ENCODE data around the gene SSBP4. TPM values are rescaled to one million over a fixed set of nuclear protein-coding genes. Genes with fewer than 3 reads are reported as not detected.
"Not testable (repeated sequence)": the region's sequence is repeated elsewhere in the genome, so short reads cannot be mapped to it uniquely, and the experiment has no call there.

Gene SSBP4
- 56.1 and 73.4 TPM in 2 replicates for total RNA-seq

DNA sequence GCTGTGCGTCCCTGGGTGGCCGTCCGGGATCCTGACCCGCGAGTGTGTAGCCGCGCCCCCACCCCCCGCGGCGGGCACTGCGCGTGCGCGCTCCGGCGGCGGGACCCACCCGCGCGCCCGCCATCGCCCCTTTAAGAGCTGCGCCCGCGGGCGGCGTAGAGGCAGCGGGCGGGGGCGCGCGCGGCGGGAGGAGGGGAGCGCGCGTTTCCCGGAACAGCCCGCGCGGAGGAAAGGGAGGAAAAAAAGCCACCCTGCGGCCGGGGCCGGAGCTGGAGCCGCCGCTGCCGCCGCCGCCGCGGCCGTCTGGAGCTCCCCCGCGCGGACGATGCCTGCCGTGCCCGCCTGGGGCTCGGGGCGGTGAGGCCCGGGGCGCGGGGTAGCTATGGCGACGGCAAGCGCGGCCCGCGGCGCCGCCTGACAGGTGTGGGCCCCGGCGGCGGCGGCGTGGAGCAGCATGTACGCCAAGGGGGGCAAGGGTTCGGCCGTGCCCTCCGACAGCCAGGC, at the start of gene SSBP4:
Gene SSBP4 (plus strand): TSS at position 204 of the 504 bp plus-strand sequence. CDS start 251 bp downstream, at position 455.
- DNase-seq (ENCODE audit: low read depth), result peak; percentile 80
- TF ChIP-seq, protein P1, sequence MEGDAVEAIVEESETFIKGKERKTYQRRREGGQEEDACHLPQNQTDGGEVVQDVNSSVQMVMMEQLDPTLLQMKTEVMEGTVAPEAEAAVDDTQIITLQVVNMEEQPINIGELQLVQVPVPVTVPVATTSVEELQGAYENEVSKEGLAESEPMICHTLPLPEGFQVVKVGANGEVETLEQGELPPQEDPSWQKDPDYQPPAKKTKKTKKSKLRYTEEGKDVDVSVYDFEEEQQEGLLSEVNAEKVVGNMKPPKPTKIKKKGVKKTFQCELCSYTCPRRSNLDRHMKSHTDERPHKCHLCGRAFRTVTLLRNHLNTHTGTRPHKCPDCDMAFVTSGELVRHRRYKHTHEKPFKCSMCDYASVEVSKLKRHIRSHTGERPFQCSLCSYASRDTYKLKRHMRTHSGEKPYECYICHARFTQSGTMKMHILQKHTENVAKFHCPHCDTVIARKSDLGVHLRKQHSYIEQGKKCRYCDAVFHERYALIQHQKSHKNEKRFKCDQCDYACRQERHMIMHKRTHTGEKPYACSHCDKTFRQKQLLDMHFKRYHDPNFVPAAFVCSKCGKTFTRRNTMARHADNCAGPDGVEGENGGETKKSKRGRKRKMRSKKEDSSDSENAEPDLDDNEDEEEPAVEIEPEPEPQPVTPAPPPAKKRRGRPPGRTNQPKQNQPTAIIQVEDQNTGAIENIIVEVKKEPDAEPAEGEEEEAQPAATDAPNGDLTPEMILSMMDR (IDR thresholded peaks at IDR 0.05; ENCODE audit: insufficient read depth, low read depth, low read length), result peak; percentile 14
- peak within 1 kb of the TSS; percentile 74 for H3K4me3 ChIP-seq (ENCODE audit: low read depth, low read length)

DNA sequence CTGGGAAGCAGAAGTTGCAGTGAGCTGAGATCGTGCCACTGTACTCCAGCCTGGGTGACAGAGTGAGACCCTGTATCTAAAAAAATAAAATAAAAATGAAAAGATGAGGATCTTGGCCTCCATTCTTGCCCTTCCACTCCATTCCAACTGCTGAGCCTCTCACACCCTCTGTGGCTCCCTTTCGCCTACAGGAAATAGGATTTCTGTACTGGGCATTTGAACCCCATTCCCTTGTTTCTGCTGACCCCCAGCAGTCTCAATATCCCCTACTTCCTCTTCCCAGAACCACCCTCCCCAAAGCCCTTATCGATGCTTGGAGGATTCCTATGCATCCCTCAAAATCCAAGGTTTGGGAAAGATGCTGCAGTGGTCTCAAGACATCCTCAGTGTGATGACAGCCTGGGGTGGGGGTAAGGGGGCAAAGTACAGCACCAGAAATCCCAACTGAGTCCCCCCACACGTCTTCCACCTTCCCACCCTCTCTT, 45.7 kb upstream of the SSBP4 start:
- TF ChIP-seq, protein P1 (IDR thresholded peaks at IDR 0.05; ENCODE audit: insufficient read depth, low read depth, low read length), result no peak
- H3K4me3 ChIP-seq (ENCODE audit: low read depth, low read length), result no peak overlapping the region
- DNase-seq (ENCODE audit: low read depth), result no peak

DNA sequence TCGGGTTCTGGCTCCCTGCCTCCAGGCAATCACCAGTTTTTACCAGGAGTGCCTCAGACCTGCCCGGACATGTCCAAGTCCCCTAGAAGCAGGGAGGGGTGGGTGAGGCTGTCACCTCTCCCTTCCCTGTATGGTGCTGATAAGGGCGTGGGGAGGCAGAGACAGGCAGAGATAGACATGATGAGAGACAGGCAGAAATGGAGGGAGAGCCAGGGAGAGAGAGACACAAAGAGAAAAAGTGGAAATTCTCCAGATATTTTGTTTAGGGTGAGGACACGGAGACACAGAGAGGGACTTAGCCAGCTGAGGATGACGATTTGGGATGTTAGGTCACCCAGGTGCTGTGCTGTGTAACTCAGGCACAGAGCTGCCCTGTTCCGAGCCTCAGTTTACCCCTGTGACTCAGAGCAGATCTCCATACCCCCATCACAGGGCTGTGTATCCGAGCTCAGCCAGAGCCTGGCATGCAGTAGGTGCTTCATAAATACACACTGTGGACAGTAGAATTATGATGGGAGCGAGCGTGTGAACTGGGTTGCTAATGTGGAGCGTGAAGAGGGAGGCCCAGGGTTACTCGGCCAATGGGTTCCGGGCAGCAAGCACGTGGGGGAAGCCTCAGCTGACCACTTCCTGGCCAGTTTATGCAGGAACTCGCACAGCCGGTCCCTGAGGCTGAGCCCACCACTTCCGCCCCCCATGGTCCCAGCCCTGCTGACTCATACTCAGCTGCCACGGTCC, 45.1 kb upstream of the SSBP4 start:
- H3K4me3 ChIP-seq (ENCODE audit: low read depth, low read length), result no peak overlapping the region
- peak; percentile 99 for DNase-seq (ENCODE audit: low read depth)
- TF ChIP-seq, protein P1 (IDR thresholded peaks at IDR 0.05; ENCODE audit: insufficient read depth, low read depth, low read length), result no peak

DNA sequence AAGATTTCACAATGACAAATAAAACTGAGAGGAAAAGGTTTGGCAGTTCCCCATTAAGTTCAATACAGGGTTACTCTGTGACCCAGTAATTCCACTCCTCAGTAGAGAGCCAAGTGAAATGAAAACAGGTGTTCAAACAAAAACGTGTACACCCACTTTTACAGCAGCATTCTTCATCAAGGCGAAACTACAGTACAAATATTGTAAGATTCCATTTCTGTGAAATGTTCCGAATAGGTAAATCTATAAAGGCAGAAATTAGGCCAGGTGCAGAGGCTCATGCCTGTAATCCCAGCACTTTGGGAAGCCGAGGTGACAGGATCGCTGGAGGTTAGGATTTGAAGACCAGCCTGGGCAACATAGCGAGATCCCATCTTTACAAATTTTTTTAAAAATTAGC, 42.2 kb upstream of the SSBP4 start:
- H3K4me3 ChIP-seq (ENCODE audit: low read depth, low read length), result no peak overlapping the region
- no peak for DNase-seq (ENCODE audit: low read depth)
- TF ChIP-seq, protein P1 (IDR thresholded peaks at IDR 0.05; ENCODE audit: insufficient read depth, low read depth, low read length), result no peak

DNA sequence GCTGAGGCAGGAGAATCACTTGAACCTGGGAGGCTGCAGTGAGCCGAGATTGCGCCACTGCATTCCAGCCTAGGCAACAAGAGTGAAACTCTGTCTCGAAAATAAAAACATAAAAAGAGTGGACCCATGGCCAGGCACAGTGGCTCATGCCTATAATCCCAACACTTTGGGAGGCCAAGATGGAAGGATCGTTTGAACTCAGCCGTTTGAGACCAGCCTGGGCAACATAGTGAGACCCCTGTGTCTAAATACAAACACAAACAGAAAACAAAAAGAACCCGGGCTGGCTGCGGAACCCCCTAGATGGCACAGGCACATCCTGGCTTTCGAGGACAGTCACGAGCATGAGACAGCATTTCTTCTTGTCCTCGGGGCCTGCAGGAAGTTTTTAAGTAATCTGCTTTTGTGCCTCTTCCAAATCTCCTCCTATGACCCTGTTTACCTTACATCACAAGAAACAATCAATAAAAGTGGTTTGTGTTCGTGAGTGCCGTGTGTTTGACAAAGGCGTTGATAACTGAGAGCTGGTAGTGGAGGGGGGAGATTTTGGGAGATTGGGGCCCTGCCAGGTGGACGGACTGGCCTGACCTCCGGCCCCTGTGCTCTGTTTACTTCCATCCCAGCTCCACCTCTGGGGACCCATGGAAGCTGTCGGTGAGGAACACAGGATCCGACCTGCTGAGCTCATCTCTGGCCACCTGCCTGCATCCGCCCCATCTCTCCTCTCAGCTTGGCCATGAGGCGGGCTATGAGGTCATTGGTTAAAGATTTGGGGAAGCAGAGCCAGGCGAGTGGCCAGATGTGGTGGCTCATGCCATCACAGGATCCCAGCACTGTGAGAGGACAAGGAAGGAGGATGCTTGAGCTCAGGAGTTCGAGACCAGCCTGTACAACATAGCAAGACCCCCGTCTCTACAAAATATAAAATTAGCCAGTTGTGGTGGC, 39.1 kb upstream of the SSBP4 start:
- H3K4me3 ChIP-seq (ENCODE audit: low read depth, low read length), result no peak overlapping the region
- TF ChIP-seq, protein P1 (IDR thresholded peaks at IDR 0.05; ENCODE audit: insufficient read depth, low read depth, low read length), result no peak
- DNase-seq (ENCODE audit: low read depth), result peak; percentile 83

DNA sequence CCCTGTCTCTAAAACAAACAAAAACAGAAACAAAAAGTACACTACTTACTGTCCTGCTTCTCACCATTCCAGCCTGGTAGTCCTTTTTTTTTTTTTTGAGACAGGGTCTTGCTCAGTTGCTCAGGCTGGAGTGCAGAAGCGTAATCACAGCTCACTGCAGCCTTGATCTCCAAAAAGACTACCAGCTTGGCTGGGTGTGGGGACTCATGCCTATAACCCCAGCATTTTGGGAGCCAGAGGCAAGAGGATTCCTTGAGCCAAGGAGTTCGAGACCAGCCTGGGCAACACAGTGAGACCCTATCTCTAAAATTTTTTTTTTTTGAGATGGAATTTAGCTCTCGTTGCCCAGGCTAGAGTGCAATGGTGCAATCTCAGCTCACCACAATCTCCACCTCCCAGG, 38.4 kb upstream of the SSBP4 start:
- no peak for DNase-seq (ENCODE audit: low read depth)
- TF ChIP-seq, protein P1 (IDR thresholded peaks at IDR 0.05; ENCODE audit: insufficient read depth, low read depth, low read length), result no peak
- H3K4me3 ChIP-seq (ENCODE audit: low read depth, low read length), result no peak overlapping the region

DNA sequence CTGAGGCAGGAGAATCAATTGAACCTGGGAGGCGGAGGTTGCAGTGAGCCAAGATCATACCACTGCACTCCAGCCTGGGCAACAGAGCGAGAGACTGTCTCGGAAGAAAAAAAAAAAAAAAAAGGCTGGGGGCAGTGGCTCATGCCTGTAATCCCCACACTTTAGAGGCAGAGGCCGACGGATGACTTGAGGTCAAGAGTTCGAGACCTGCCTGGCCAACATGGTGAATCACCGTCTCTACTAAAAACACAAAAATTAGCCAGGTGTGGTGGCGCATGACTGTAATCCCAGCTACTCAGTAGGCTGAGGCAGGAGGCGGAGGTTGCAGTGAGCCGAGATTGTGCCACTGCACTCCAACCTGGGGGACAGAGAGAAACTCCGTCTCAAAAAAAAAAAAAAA, 35.6 kb upstream of the SSBP4 start:
- H3K4me3 ChIP-seq (ENCODE audit: low read depth, low read length); DNase-seq (ENCODE audit: low read depth): not testable (repeated sequence)

Measured in fibroblast of villous mesenchyme (primary cell).